ENCODE measurements around the gene SMYD3. TPM values are rescaled to one million over a fixed set of nuclear protein-coding genes. Genes with fewer than 3 reads are reported as not detected.

Gene SMYD3
- total RNA-seq, 1 donor from 2014 or later, result 23.8 TPM

GRCh38 chr1:246477634-246478033 lies 29.4 kb downstream of the SMYD3 start:
- DNase-seq (ENCODE audit: low read depth), result no peak
- TF ChIP-seq, protein P1, sequence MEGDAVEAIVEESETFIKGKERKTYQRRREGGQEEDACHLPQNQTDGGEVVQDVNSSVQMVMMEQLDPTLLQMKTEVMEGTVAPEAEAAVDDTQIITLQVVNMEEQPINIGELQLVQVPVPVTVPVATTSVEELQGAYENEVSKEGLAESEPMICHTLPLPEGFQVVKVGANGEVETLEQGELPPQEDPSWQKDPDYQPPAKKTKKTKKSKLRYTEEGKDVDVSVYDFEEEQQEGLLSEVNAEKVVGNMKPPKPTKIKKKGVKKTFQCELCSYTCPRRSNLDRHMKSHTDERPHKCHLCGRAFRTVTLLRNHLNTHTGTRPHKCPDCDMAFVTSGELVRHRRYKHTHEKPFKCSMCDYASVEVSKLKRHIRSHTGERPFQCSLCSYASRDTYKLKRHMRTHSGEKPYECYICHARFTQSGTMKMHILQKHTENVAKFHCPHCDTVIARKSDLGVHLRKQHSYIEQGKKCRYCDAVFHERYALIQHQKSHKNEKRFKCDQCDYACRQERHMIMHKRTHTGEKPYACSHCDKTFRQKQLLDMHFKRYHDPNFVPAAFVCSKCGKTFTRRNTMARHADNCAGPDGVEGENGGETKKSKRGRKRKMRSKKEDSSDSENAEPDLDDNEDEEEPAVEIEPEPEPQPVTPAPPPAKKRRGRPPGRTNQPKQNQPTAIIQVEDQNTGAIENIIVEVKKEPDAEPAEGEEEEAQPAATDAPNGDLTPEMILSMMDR (conservative IDR thresholded peaks at IDR 0.05; ENCODE audit: low read depth, low read length), result no peak
- no peak overlapping the region for H3K4me3 ChIP-seq (ENCODE audit: low read depth, low read length)

- DNase-seq (ENCODE audit: low read depth), result no peak
- H3K4me3 ChIP-seq (ENCODE audit: low read depth, low read length), result no peak overlapping the region
- TF ChIP-seq, protein P1 (conservative IDR thresholded peaks at IDR 0.05; ENCODE audit: low read depth, low read length), result no peak
These were observed 30.3 kb downstream of the SMYD3 start for GRCh38 chr1:246476771-246477170.

GRCh38 chr1:246471688-246472087 lies 35.4 kb downstream of the SMYD3 start:
- TF ChIP-seq, protein P1 (conservative IDR thresholded peaks at IDR 0.05; ENCODE audit: low read depth, low read length), result no peak
- no peak for DNase-seq (ENCODE audit: low read depth)
- no peak overlapping the region for H3K4me3 ChIP-seq (ENCODE audit: low read depth, low read length)

DNA sequence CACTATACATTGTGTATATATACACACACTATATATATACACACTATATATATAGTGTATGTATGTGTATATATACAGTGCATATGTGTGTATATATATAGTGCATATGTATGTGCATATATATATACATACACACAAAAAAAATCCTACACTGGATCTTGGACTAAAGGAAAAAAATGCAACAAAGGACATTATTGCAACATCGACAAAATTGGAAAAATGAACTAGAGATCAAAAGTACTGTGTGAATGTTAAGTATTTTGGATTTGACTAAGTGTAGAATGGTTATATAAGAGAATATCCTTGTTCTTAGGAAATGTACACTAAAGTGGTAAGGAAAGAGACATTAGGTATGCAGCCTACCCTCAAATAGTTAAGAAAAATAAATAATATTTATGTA lies 36.5 kb downstream of the SMYD3 start:
- TF ChIP-seq, protein P1 (conservative IDR thresholded peaks at IDR 0.05; ENCODE audit: low read depth, low read length), result no peak
- no peak for DNase-seq (ENCODE audit: low read depth)
- H3K4me3 ChIP-seq (ENCODE audit: low read depth, low read length), result no peak overlapping the region

- no peak for DNase-seq (ENCODE audit: low read depth)
- no peak overlapping the region for H3K4me3 ChIP-seq (ENCODE audit: low read depth, low read length)
- TF ChIP-seq, protein P1 (conservative IDR thresholded peaks at IDR 0.05; ENCODE audit: low read depth, low read length), result no peak
These were observed 44.1 kb downstream of the SMYD3 start for GRCh38 chr1:246462986-246463385.

DNA sequence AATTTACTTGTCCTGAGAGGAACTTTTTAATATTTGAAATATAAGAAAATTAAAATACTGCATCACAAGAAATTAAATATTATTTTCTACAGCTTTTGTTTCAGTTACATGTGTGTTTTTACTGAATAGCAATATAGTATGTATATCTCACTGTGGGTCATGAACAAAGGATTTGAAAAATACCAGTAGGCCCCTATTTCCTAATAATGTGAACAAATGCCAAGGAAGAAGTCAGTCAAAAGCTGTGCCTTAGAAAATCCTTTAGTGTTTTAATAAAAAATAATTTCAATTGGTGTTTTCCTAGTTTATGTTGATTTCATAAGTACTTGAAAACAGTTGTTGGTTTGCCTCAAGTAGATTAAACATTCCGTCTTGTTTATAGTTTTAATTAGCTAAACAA lies 46.7 kb downstream of the SMYD3 start:
- H3K4me3 ChIP-seq (ENCODE audit: low read depth, low read length), result no peak overlapping the region
- TF ChIP-seq, protein P1 (conservative IDR thresholded peaks at IDR 0.05; ENCODE audit: low read depth, low read length), result no peak
- no peak for DNase-seq (ENCODE audit: low read depth)

GRCh38 chr1:246459221-246459620 lies 47.9 kb downstream of the SMYD3 start:
- TF ChIP-seq, protein P1 (conservative IDR thresholded peaks at IDR 0.05; ENCODE audit: low read depth, low read length), result no peak
- H3K4me3 ChIP-seq (ENCODE audit: low read depth, low read length), result no peak overlapping the region
- DNase-seq (ENCODE audit: low read depth), result no peak
